Endothelial cell of umbilical vein (primary cell): Measurements from ENCODE around the gene POM121C.
"Not testable (repeated sequence)": the region's sequence is repeated elsewhere in the genome, so short reads cannot be mapped to it uniquely, and the experiment has no call there.

Experiments
- JUN ChIP-seq: IDR thresholded peaks from 2 replicates; pipeline ENCODE4 v1.6.1; 2011; ENCODE audit warnings: borderline replicate concordance, low read depth; ENCODE audit not compliant: insufficient read length, insufficient read depth
- TF ChIP-seq, protein P1 (sequence below), 2 donors: IDR thresholded peaks; 1 replicate in 1 of 2; 2 replicates in 1 of 2; pipeline ENCODE4 v1.5.1; 2011; ENCODE audit warnings: low read length in 2 of 2, mild to moderate bottlenecking in 2 of 2, moderate library complexity in 2 of 2, control low read depth in 1 of 2, inconsistent platforms in 1 of 2, low read depth in 1 of 2; ENCODE audit not compliant: insufficient read depth in 1 of 2; ENCODE audit errors: extremely low read depth in 1 of 2

DNA sequence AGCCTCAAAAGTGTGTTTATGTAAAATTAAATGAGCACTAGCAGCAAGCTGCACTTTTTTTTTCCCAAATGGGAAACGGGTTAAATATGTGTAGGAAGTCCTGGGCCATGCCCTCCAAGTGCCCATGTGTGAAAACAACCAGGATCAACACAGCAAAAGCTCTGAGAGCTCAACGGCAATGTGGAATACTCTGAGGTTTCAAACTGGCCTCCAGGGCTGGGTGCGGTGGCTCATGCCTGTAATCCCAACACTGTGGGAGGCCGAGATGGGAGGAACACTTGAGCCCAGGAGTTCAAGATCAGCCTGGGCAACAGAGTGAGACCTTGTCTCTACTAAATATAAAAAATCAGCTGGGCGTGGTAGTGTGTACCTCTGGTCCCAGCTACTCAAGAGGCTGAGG lies 28.1 kb downstream of the POM121C start:
- TF ChIP-seq, protein P1, sequence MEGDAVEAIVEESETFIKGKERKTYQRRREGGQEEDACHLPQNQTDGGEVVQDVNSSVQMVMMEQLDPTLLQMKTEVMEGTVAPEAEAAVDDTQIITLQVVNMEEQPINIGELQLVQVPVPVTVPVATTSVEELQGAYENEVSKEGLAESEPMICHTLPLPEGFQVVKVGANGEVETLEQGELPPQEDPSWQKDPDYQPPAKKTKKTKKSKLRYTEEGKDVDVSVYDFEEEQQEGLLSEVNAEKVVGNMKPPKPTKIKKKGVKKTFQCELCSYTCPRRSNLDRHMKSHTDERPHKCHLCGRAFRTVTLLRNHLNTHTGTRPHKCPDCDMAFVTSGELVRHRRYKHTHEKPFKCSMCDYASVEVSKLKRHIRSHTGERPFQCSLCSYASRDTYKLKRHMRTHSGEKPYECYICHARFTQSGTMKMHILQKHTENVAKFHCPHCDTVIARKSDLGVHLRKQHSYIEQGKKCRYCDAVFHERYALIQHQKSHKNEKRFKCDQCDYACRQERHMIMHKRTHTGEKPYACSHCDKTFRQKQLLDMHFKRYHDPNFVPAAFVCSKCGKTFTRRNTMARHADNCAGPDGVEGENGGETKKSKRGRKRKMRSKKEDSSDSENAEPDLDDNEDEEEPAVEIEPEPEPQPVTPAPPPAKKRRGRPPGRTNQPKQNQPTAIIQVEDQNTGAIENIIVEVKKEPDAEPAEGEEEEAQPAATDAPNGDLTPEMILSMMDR (IDR thresholded peaks at IDR 0.05; ENCODE audit: extremely low read depth in 1 of 2, insufficient read depth in 1 of 2, low read depth in 1 of 2, low read length in 2 of 2) = not testable (repeated sequence)
- not testable (repeated sequence) for TF ChIP-seq JUN
